ENCODE measurements around the gene MAMDC4.

DNA sequence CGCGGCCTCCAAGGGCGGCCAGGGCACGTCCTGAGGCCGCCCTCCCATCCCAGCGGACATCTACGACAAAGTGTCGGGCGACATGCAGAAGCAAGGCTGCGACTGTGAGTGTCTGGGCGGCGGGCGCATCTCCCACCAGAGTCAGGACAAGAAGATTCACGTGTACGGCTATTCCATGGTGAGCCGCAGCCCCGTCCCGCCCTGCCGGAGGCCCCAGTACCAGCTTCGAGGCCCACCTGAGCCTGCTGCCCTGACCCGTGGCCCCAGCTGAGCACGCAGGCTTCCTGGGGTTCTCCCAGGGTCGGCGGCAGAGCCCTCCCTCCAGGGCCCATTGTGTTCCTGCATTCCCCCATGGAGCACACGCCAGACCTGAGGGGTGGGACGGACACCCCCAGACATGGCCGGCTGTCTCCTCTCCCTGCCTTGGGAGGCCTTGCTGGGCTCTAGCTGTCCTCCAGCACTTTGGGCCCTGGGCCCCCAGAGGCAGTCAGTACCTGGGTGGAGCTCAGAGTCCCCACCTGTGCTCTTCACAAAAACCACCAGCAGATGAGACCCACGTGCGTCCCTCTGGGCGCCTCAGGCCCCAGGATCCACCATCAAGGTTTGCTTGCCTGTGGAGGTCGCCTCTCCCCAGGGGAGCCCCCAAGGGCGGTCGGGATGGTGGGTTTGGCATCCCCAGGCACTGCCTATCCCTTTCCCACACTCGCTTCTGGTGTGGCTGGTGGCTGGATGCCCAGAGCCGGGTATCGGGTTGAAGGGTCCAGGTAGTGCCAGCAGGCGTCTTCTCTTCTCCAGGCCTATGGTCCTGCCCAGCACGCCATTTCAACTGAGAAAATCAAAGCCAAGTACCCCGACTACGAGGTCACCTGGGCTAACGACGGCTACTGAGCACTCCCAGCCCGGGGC is 1.9 kb upstream of the MAMDC4 start:
- TF ChIP-seq, protein P1, sequence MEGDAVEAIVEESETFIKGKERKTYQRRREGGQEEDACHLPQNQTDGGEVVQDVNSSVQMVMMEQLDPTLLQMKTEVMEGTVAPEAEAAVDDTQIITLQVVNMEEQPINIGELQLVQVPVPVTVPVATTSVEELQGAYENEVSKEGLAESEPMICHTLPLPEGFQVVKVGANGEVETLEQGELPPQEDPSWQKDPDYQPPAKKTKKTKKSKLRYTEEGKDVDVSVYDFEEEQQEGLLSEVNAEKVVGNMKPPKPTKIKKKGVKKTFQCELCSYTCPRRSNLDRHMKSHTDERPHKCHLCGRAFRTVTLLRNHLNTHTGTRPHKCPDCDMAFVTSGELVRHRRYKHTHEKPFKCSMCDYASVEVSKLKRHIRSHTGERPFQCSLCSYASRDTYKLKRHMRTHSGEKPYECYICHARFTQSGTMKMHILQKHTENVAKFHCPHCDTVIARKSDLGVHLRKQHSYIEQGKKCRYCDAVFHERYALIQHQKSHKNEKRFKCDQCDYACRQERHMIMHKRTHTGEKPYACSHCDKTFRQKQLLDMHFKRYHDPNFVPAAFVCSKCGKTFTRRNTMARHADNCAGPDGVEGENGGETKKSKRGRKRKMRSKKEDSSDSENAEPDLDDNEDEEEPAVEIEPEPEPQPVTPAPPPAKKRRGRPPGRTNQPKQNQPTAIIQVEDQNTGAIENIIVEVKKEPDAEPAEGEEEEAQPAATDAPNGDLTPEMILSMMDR (conservative IDR thresholded peaks at IDR 0.05; ENCODE audit: low read length), result no peak
- no peak for TF ChIP-seq EZH2phosphoT487 (IDR thresholded peaks at IDR 0.05; ENCODE audit: borderline replicate concordance)
